ENCODE data around the gene TACO1.

Gene TACO1

DNA sequence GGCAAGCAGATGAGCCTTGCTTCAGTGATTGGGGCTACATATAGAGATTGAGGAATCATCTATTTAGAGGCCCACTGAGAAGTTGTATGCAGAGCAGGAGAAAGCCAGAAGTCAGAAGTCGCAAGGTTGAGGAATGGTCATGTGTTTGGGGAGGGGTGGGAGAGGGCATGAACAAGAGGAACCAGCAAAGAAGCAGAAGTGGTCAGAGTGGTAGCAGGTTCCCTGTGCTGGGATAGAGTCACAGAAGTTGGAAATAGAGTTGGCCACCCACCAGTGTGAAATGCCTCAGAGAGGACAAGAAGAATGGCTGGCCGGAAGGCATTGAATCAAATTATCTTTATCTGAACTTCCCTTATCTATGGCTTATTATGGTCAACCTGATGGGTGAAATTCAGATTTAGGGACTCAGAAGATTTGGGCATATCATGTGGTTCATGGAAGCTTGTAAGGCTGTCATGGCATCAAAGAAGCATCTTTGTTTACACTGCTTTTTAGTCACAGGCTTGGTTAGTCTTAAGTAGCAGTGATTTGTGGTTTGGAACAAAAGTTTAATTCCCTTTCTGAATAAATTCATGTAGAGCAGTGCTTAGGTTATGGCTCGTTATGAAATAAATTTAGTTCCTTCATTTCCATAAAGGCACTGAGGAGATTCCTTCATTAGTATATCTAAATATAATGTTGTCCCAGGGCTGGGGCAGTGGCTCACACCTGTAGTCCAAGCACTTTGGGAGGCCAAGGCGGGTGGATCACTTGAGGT is 41.2 kb downstream of the TACO1 start:
- no peak for DNase-seq

DNA sequence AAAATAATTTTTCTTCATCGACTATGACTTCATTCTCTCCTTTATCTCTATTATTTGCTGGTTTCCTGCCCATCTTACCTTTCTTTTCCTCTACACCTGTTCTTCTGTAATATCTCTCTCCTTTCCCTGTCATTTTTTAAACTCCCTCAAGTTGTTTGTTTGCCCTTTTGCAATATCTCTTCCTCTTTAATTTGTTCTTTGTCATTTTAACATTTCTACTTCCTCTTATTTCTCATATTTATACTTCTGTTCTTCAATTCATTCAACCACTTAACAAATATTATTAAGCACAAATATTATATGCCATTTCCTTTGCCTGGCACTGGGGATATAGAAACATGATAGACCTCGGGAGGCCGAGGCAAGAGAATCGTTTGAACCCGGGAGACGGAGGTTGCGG is 44.2 kb downstream of the TACO1 start:
- no peak for DNase-seq

DNA sequence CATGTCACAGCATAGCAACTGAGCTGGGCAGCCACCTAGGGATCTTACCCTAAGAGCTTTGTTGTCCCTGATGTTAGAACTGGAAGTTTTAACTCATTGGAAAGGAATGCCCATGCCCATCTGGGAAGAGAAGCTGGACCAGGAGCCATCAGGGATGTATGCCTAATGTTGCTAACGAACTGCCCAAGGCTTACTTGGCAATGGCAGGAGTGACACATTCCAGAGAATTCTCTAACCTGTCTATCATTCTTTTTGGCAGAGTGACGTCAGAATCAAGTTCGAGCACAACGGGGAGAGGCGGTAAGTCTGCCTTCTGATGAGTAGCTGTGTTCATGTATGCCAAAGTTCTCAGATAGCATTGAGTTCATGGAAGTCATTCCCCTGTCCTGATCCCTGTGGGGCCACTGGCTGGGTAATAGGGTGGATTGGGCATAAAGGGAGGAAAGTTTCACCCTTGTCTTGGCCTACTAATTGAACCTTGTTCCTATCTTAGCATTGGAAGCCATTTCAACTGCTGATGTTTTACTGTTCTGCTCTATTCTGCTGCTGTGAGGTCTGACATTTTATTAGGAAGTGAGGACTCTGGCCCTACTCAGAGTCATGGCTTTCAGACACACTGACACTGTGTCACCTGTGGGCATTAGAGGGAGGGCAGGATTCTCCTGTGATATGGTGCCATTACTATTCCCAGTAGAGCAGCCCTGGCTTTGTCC is 45.2 kb downstream of the TACO1 start:
- DNase-seq, result no peak

DNA sequence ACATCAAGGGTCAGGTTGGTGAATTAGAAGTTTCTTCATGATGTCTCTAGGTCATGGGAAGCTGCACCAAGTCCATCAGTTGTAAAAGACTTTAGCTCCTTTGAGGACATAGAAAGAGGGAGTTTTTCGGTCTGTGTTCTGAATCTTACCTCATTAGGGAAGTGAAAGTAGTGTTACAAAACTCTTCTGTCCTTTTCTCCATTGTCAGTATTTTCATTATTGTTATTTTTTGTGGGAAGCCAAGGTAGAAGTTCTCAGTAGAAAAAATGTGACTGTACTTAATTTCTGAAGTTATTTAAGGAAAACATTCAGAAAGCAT is 45.8 kb downstream of the TACO1 start:
- DNase-seq, result no peak

DNA sequence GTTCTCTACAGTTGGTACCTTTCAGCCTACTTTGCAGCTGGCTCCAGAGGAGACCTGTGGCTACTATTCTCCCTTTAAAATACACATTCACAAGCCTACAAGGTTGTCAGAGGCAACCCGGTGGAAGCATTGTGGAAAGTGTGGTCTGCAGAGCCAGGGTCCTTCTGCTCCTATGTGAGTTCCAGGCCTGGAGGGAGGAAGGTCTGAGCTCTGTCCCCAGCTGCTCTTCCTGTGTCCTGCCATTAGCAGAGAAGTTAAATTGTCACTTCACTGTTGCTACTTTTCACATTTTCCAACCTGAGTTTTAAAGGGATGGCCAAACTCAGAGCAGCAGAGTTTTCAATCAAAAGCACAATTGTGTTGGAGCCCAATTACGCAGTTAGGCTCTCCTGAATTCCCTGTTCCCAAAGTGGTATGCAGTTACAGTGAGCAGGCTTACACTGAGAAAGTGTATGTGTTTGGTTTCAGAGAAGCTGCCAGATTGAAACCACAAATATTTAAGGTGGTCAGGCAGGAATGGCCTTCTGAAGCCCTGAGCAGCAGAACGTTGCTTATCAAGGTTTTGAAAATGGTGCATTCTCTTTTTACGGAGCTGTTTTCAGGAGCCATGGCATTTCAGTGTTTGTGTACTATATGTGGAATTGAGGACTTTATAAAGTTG is 46.5 kb downstream of the TACO1 start:
- DNase-seq, result no peak

DNA sequence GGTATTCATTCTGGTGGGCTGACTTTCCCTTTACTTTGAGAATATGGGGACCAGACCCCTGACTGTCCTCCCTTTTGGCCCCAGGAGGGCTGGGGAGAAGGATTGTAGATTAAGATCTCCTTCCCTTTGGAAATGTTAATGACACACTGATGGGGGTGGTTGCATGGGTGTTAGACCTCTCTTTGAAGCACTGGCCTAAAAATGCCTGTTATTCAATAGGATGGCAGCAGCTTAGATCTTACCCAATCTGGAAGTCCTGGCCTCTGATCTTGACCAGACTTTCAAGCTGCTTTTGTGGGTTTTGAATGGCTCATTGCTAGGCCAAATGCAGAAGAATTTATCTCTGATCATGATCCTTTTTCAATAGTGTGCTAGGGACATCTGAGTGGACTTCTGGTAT is 47.2 kb downstream of the TACO1 start:
- no peak for DNase-seq

DNA sequence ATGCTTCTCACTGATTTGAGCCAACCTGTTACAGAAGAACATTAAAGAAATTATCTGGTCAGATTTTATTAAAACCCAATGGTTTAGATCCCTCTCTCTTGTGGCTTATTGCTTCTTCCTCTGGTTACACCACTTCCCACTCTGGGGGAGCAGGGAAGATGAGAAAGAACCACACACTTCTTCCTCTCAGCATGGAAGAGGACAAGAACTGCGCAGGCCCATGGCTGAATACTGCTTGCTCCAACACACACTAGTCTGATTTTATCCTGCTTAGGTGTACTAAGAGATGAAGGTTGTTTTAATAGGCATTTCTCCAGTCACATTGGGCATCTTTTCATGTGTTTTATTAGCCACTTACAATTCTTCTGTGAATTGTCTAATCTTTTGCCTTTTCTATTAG is 49.1 kb downstream of the TACO1 start:
- DNase-seq, result no peak

DNA sequence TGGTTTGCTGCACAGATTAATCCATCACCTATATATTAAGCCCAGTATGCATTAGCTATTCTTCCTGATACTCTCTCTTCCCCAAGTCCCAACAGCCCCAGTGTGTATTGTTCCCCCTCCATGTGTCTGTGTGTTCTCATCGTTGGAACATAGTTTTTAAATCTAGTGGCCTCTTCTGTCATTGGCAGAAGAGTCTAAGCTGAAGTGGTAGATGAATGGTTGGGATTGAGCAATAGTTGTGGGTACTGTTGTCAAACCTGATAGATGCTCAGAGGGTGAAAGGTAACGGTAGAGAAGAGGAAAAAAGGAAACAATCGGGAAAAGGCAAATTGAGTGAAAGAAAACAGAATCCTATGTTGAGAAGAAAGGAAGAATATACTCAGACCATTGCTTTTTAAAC is 51.4 kb downstream of the TACO1 start:
- no peak for DNase-seq

DNA sequence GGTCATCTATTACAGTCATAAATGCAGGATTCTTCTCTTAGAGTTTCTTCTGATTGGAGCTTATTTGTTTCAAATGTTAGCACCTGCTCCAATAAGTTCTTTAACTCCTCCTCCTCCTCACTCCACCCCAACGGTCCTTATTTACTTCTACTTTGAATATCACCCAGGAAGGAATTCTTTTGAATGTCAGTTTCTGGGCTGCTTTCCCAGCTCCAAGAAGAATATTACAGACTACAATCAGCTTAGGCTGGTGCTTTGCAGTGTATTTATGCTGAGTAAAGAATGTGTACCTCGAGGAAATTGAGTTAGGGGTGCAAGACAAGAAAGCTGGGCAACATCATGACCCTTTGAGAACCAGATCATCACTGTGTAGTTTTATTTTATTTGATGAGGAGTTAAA is 52.4 kb downstream of the TACO1 start:
- no peak for DNase-seq

DNA sequence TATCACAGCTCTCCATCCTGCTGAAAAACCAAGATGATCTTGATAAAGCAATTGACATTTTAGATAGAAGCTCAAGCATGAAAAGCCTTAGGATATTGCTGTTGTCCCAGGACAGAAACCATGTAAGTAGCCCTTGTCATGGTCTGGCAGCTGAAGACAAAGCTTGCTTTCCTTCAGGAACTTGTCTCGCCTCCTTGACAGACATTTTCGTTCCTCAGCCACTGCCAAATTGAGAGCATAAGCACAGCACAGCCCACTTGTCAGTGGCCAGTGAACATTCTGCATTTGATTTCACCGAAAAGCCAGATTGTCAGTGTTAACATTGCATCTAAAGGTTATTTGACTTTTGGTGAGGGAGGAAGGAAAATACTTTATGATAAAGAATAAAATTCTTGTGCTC is 57.1 kb downstream of the TACO1 start:
- no peak for DNase-seq

Measured in 8988T (cell line).